Activated CD4-positive, alpha-beta memory T cell treated with anti-CD3 and anti-CD28 coated beads for 36 hours (primary cell): ENCODE data around the gene SORCS1. TPM values are rescaled to one million over a fixed set of nuclear protein-coding genes. Genes with fewer than 3 reads are reported as not detected.

ENCODE experiments used
- CTCF ChIA-PET: fragments of 350-600 bp; sonication (Branson Sonifier 250); formaldehyde crosslinking; loops from one replicate; lab custom pipeline; 2021; ENCODE audit warnings: antibody characterized with exemption, inconsistent platforms; lab: Charles Lee
- POLR2A ChIA-PET: fragments of 350-600 bp; sonication (Branson Sonifier 250); formaldehyde crosslinking; loops from one replicate; lab custom pipeline; 2021; ENCODE audit warnings: antibody characterized with exemption; lab: Charles Lee
- DNase-seq: peaks from one replicate; pipeline ENCODE4 v3.0.0-alpha.2; 2020
- H3K27ac Mint-ChIP-seq: one replicate; pipeline ENCODE4 v1.8.0; 2021; ENCODE audit warnings: mixed read lengths
- H3K27me3 Mint-ChIP-seq: one replicate; pipeline ENCODE4 v1.8.0; 2021; ENCODE audit warnings: mixed read lengths
- H3K36me3 Mint-ChIP-seq: one replicate; pipeline ENCODE4 v1.8.0; 2021; ENCODE audit warnings: mixed read lengths
- H3K4me1 Mint-ChIP-seq: one replicate; pipeline ENCODE4 v1.8.0; 2021; ENCODE audit warnings: low read depth, mixed read lengths
- H3K4me3 Mint-ChIP-seq: one replicate; pipeline ENCODE4 v1.8.0; 2021; ENCODE audit warnings: mild to moderate bottlenecking, mixed read lengths
- H3K9me3 Mint-ChIP-seq: one replicate; pipeline ENCODE4 v1.8.0; 2021; ENCODE audit warnings: mixed read lengths
- intact Hi-C: fragments of 100-400 bp; cut with micrococcal nuclease; formaldehyde crosslinking; loops from one replicate; pipeline ENCODE4 v1.15.1; 2023
- total RNA-seq, 2 experiments: library from RNA; stranded (reverse); gene quantifications; one replicate each; pipeline ENCODE4 v1.2.3, GENCODE V29; 2021

The SORCS1 gene
- total RNA-seq, 2 experiments from 2014 or later: not detected

GRCh38 chr10:106793617-106794016, 370.9 kb downstream of the SORCS1 start:
- H3K27me3 Mint-ChIP-seq: no peaks in the 10 kb centered on the region
- peaks cover 13% of the 10 kb centered on the region for H3K9me3 Mint-ChIP-seq
- H3K4me3 Mint-ChIP-seq: no peak overlapping the region
- no peaks in the 10 kb centered on the region for H3K36me3 Mint-ChIP-seq
- H3K27ac Mint-ChIP-seq: no peak overlapping the region
- intact Hi-C loops: no loop called here
- CTCF ChIA-PET: no interaction called here
- H3K4me1 Mint-ChIP-seq: no peaks in the 10 kb centered on the region
- DNase-seq: no peak
- POLR2A ChIA-PET: no interaction called here

- H3K27ac Mint-ChIP-seq: no peak overlapping the region
- intact Hi-C loops: no loop called here
- H3K27me3 Mint-ChIP-seq: no peaks in the 10 kb centered on the region
- peaks cover 6% of the 10 kb centered on the region for H3K9me3 Mint-ChIP-seq
- H3K4me1 Mint-ChIP-seq: no peaks in the 10 kb centered on the region
- DNase-seq: no peak
- no peaks in the 10 kb centered on the region for H3K36me3 Mint-ChIP-seq
- no peak overlapping the region for H3K4me3 Mint-ChIP-seq
- ChIA-PET CTCF (no interaction called here), POLR2A (no interaction called here)
Measured at GRCh38 chr10:106789623-106790022, 374.9 kb downstream of the SORCS1 start.

- POLR2A ChIA-PET: no interaction called here
- Mint-ChIP-seq H3K27me3 (no peaks in the 10 kb centered on the region), H3K4me3 (no peak overlapping the region), H3K4me1 (no peaks in the 10 kb centered on the region), H3K36me3 (no peaks in the 10 kb centered on the region), H3K9me3 (peaks cover 8% of the 10 kb centered on the region), H3K27ac (no peak overlapping the region)
- CTCF ChIA-PET: no interaction called here
- DNase-seq: no peak
- intact Hi-C loops: no loop called here
Measured at GRCh38 chr10:106788982-106789381, 375.5 kb downstream of the SORCS1 start.

DNA sequence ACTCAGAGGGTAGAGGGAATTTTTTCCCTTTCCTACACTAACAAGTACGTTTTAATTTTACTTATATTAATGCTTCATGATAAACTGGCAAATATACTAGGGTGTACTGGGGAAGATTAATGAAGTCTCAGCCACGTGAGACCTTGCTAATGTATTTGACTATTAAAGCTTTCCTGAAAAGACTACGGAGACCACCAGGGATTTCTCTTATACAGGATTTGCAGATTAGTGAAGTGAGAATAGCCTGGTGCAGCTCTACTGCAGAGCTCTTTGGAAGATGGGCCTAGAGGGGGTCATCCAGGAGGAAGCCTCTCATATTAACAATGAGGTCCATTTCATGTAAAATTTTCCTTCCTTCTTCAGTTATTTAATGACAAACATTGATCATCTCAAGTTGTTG, 379.0 kb downstream of the SORCS1 start:
- Mint-ChIP-seq H3K27me3 (no peaks in the 10 kb centered on the region), H3K27ac (no peak overlapping the region), H3K9me3 (peaks cover 12% of the 10 kb centered on the region), H3K4me1 (no peaks in the 10 kb centered on the region), H3K4me3 (no peak overlapping the region), H3K36me3 (no peaks in the 10 kb centered on the region)
- POLR2A ChIA-PET: no interaction called here
- CTCF ChIA-PET: no interaction called here
- DNase-seq: no peak
- intact Hi-C loops: no loop called here

GRCh38 chr10:106780632-106781031, 383.9 kb downstream of the SORCS1 start:
- H3K4me3 Mint-ChIP-seq: no peak overlapping the region
- no peaks in the 10 kb centered on the region for H3K4me1 Mint-ChIP-seq
- intact Hi-C loops: no loop called here
- POLR2A ChIA-PET: no interaction called here
- H3K9me3 Mint-ChIP-seq: peaks cover 6% of the 10 kb centered on the region
- no peak for DNase-seq
- H3K27me3 Mint-ChIP-seq: no peaks in the 10 kb centered on the region
- no peaks in the 10 kb centered on the region for H3K36me3 Mint-ChIP-seq
- CTCF ChIA-PET: no interaction called here
- no peak overlapping the region for H3K27ac Mint-ChIP-seq

GRCh38 chr10:106777841-106778240, 386.7 kb downstream of the SORCS1 start:
- ChIA-PET POLR2A (no interaction called here), CTCF (no interaction called here)
- intact Hi-C loops: no loop called here
- Mint-ChIP-seq H3K4me3 (no peak overlapping the region), H3K9me3 (no peaks in the 10 kb centered on the region), H3K4me1 (no peaks in the 10 kb centered on the region), H3K36me3 (no peaks in the 10 kb centered on the region), H3K27ac (no peak overlapping the region), H3K27me3 (no peaks in the 10 kb centered on the region)
- no peak for DNase-seq

GRCh38 chr10:106775127-106775526, 389.4 kb downstream of the SORCS1 start:
- H3K27ac Mint-ChIP-seq: no peak overlapping the region
- no peaks in the 10 kb centered on the region for H3K4me1 Mint-ChIP-seq
- ChIA-PET POLR2A (no interaction called here), CTCF (no interaction called here)
- no peak overlapping the region for H3K4me3 Mint-ChIP-seq
- no peaks in the 10 kb centered on the region for H3K9me3 Mint-ChIP-seq
- no peaks in the 10 kb centered on the region for H3K36me3 Mint-ChIP-seq
- intact Hi-C loops: no loop called here
- H3K27me3 Mint-ChIP-seq: no peaks in the 10 kb centered on the region
- DNase-seq: no peak

DNA sequence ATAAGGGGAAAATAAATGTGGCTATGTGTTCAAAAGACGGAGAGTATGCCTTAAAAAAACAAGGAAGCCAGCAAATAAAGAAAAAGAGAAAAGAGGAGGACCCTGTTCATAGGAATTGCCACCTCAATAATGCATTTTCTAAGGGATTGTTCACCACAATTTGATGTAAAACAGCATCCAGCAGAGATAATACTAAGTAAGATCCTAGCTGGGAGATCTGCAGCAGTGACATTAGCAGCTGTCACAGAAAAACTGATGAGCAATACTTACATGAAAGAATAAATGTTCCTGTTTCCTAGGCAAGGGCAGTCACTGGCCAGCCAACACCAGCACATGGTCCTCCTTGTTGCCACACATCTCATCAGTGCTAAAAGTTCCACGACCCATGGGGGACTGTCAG, 391.5 kb downstream of the SORCS1 start:
- DNase-seq: no peak
- intact Hi-C loops: no loop called here
- Mint-ChIP-seq H3K4me1 (no peaks in the 10 kb centered on the region), H3K27me3 (no peaks in the 10 kb centered on the region), H3K9me3 (peaks cover 2% of the 10 kb centered on the region), H3K4me3 (no peak overlapping the region), H3K27ac (no peak overlapping the region), H3K36me3 (no peaks in the 10 kb centered on the region)
- ChIA-PET CTCF (no interaction called here), POLR2A (no interaction called here)

- Mint-ChIP-seq H3K27ac (no peak overlapping the region), H3K36me3 (no peaks in the 10 kb centered on the region)
Measured at GRCh38 chr10:106771154-106771553, 393.4 kb downstream of the SORCS1 start.

DNA sequence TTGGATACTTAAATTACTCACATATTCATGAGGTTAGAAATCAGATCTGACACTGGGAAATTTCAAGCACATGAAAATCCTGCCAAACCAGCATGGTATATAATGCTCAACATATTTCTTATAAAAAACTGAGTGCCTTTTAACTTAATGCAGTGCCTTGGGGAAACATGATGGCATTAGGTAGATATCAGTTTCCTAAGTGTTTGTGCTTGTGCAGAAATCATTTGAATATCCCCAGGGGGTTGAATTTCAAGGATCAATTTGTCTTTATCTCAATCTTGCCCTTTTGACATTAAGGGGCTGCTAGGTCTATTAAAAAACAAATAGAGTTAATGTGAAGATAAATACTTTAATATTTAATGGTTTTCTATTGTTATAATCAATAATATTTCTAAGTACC, 396.3 kb downstream of the SORCS1 start:
- Mint-ChIP-seq H3K9me3 (peaks cover 4% of the 10 kb centered on the region), H3K27ac (no peak overlapping the region), H3K36me3 (no peaks in the 10 kb centered on the region), H3K4me1 (no peaks in the 10 kb centered on the region), H3K4me3 (no peak overlapping the region), H3K27me3 (no peaks in the 10 kb centered on the region)
- intact Hi-C loops: no loop called here
- no peak for DNase-seq
- CTCF ChIA-PET: no interaction called here
- POLR2A ChIA-PET: no interaction called here

More at GRCh38 chr10:106771154-106771553, 393.4 kb downstream of the SORCS1 start:
- ChIA-PET CTCF (no interaction called here), POLR2A (no interaction called here)
- DNase-seq: no peak
- intact Hi-C loops: no loop called here
- peaks cover 2% of the 10 kb centered on the region for H3K9me3 Mint-ChIP-seq
- H3K4me1 Mint-ChIP-seq: no peaks in the 10 kb centered on the region
- no peak overlapping the region for H3K4me3 Mint-ChIP-seq
- H3K27me3 Mint-ChIP-seq: no peaks in the 10 kb centered on the region

DNA sequence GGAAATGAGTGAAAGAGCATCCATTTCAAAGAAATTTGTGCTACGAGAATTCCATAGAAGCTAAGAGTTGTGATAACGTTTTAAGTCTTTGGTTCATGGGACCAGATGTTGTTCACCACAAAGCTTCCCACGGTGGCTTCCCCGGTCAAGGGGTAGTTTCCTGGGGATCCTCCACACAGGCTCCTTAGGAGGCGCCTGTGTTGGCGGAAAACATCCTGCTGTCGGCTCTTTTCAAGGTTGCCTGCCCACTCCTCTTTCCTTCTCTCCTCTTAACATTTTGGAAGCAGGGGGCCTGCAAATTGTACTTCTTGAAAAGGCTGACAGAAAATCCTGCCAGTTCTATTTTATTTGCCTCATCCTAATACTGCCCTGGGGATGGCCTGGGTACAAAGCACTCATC, 398.6 kb downstream of the SORCS1 start:
- intact Hi-C loops: no loop called here
- CTCF ChIA-PET: no interaction called here
- POLR2A ChIA-PET: no interaction called here

GRCh38 chr10:106765241-106765754, 399.2 kb downstream of the SORCS1 start:
- CTCF ChIA-PET: no interaction called here
- no peak overlapping the region for H3K4me3 Mint-ChIP-seq
- H3K27ac Mint-ChIP-seq: no peak overlapping the region
- POLR2A ChIA-PET: no interaction called here
- DNase-seq: no peak
- H3K36me3 Mint-ChIP-seq: no peaks in the 10 kb centered on the region
- intact Hi-C loops: no loop called here
- H3K4me1 Mint-ChIP-seq: no peaks in the 10 kb centered on the region
- H3K9me3 Mint-ChIP-seq: peaks cover 4% of the 10 kb centered on the region
- no peaks in the 10 kb centered on the region for H3K27me3 Mint-ChIP-seq

More for the DNA sequence above, 398.6 kb downstream of the SORCS1 start:
- Mint-ChIP-seq H3K36me3 (no peaks in the 10 kb centered on the region), H3K9me3 (peaks cover 4% of the 10 kb centered on the region), H3K27ac (no peak overlapping the region), H3K27me3 (no peaks in the 10 kb centered on the region), H3K4me1 (no peaks in the 10 kb centered on the region), H3K4me3 (no peak overlapping the region)
- no peak for DNase-seq

GRCh38 chr10:106764360-106764759, 400.1 kb downstream of the SORCS1 start:
- POLR2A ChIA-PET: no interaction called here
- Mint-ChIP-seq H3K9me3 (peaks cover 4% of the 10 kb centered on the region), H3K36me3 (no peaks in the 10 kb centered on the region)

More at GRCh38 chr10:106764360-106764759, 400.1 kb downstream of the SORCS1 start:
- no peak overlapping the region for H3K4me3 Mint-ChIP-seq
- no peak overlapping the region for H3K27ac Mint-ChIP-seq
- H3K4me1 Mint-ChIP-seq: no peaks in the 10 kb centered on the region
- intact Hi-C loops: no loop called here
- no peaks in the 10 kb centered on the region for H3K27me3 Mint-ChIP-seq
- DNase-seq: no peak
- CTCF ChIA-PET: no interaction called here
